Measurements from ENCODE around the gene GYS2.

GYS2 gene

GRCh38 chr12:21502164-21502496 is 102.5 kb downstream of the GYS2 start:
- DNase-seq (ENCODE audit: low spot score), result peak; percentile 8

DNA sequence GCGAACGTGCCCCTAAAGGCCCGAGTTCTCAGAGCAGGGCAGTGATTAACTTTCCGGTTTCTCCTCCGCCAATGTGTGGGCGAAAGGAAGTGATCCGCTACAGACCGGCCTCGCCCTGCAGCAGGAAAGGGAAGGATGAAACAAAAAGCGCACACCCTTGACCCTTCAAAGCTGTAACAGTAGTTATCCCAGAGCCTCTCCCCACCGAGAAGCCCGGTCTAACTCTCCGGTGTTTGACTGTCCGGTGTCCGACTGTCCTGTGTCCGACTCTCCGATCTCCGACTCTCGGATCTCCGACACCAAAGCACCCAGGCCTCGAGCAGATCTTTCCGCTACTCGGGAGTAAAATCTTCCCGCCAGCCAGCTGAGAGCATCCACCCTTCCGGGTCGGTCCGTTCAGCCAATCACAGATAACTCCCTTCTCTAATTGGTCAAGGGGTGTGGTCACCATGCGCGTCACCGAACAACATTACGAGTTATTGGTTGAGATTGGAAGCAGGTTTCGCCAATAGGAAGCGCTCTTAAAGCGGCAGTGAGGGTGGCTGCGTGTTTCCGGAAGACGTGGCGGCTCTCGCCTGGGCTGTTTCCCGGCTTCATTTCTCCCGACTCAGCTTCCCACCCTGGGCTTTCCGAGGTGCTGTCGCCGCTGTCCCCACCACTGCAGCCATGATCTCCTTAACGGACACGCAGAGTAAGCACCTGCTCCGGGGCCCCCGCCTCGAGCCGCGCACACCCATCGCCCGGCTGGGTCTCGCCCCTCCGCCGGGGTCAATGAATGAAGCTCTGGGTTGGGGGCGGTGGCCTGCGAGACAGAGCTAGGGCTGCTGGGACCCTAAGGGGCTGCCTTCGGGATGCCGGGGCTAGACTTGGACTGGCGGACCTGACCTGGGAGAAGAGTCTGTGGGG is 103.1 kb downstream of the GYS2 start, which contains the start of the genes GOLT1B and RECQL:
Gene GOLT1B, plus strand, starts transcription at position 532 of the 906 bp plus-strand sequence. Its CDS starts 135 bp downstream, at position 667.
Gene RECQL, minus strand, starts transcription at position 378 of the 906 bp plus-strand sequence. CDS start 2,065 bp downstream, outside the sequence.
- peak; percentile 97 for DNase-seq (ENCODE audit: low spot score)

DNA sequence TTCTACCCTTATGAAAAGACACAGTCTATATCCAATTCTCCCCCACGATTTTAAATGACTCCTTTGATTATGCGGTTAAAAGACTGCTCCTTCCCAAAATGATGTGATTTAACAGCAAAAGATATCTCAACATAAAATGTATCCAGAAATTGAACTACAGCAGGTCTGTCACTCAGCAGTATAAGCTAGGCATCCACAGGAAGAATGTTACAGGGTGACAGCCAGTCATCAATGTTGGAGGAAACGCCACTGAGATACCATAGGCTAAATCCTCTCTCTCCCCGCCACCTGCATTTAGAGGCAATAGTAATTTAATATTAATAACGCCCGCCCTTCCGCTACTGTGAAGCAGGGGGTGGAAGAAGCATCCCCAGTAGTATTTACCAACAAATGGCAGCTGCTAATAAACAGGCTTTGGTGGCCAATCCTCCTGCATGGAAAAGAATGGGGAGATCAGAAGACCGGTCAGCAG is 103.8 kb downstream of the GYS2 start:
- DNase-seq (ENCODE audit: low spot score), result no peak

- no peak for DNase-seq (ENCODE audit: low spot score)
Observed at GRCh38 chr12:21499765-21500164, 104.9 kb downstream of the GYS2 start.
